NCI-H510A (cell line): Measurements from ENCODE around the gene GREB1L.
"Not testable (repeated sequence)": the region's sequence is repeated elsewhere in the genome, so short reads cannot be mapped to it uniquely, and the experiment has no call there.

Source experiments
- DNase-seq: peaks from one replicate; lab custom pipeline; 2025; lab: John Stamatoyannopoulos, UW

Gene GREB1L

DNA sequence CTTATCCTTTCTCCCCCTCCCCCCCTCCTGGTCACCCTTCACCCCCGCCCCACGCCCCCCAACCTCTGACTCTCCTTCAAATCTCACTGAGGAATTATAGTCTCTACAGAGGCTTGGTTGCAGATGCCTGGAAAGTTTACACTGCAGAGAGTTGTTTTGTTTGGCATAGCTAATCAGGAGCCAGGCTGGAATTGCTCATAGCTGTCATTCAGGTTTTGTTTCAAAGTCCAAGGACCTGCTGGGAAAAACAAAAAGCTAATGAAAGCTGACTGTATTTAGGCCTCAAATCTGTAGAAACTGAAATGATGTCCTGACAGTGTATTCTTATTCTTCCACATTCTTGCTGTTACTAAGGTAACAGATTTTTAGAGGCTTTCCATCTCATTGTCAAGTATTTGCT is 22.6 kb downstream of the GREB1L start:
- no peak for DNase-seq

DNA sequence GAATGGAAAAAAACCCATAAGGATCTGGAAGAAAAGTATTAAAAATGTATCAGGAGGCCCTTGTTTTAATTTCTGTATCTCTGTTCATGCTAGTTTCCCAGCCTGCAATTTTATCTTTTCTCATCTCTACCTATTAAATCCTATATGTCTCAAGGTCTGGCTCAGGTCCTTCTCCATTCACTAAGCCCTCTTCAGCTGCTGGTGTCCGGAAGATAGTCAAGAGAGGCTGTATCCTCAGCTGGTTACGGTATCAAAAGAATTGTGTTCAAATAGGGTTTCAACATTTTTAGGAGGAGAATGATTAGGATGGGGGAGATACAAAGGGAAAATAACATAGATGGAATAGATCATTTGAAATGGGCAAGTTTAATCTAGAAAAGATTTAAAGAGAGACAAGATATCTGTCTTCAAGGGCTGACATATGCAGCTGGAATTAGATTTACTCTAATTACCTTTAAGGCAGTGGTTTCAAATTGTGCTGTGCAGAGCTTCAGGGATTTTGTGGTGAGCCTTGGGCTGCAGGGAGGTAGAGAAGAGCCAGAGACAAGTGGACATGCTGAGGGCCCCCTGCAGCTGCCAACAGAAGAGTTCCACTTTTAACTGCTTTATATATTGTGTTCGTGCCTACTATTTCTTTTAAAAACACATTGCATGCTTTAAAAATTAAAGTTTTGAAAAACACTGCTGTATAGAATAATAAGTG is 24.1 kb downstream of the GREB1L start:
- no peak for DNase-seq

DNA sequence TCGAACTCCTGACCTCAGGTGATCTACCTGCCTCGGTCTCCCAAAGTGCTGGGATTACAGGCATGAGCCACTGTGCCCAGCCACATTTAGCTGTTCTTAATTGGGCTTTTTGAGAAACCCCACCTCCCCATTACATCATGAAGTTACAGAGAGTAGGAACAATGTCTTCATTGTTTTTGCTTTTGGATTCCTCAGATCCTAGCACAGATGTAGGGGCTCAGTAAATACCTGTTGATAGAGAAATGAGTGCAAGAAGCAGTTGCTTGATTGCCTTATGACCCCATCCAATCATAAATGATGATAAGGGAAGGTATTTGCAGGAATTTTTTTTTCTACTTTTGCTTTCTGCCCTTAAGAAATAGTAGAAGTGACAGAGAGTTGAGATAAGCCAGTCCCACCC is 25.4 kb downstream of the GREB1L start:
- no peak for DNase-seq

DNA sequence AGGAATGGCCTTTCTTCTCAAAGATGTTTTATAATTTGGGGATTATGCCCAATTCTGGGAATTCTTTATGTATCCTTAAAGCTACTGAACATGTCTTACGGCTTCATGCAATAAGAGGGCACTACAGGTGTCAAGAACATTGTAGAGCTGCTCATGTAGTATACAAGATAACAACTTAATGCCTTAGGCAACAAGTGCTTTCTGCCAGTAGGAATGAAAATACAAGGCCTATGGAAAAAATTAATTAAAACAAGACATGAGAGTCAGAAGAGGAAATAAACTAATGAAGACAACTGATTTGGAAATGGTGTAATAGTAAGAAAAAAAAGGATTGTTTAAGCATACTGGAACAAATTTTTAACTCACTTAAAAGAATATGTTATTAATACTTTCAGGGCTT is 27.3 kb downstream of the GREB1L start:
- DNase-seq, result no peak

DNA sequence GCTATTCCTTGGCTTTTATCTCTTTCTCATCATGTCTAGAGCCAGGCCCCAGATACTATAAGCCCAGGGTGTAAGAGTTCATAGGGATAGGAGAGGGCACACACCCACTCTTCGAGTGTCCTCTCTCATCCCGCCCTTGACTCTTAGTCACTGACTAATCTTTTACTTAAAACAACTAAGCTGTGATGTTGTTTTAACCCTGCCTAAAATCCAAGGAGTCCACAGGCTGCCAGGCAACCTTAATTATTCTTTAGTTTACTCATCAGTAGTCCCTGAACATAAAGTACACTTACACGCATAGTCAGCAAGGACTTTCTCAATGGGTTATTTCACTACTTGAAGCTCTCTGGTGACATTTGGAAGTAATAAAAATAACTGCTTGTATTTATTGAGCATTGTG is 28.4 kb downstream of the GREB1L start:
- DNase-seq, result no peak

DNA sequence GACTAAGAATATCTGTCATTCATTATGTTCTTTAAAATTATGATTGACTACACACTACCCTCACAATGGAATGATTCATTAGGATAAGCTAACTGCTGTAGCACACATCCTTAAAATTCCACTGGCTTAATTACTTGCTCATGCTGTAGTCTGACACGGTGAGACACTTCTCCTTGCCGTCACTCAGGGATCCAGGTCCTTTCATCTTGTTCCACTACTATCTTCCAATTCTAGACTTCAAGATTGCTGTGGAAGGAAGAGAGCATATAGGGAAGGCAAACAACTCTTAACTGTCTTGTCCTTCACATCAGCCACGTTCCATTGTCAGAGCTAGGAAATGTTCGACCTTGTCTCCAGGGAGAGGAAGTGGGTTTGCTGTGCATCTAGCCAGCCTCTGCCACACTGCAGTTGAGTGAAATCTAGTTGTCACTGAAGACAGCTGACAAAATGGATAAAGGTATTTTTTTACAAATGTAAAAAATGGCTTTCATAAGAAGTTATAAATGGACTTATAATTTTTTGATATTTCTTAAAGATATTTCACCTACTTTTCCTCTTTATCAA is 30.1 kb downstream of the GREB1L start:
- DNase-seq, result no peak

DNA sequence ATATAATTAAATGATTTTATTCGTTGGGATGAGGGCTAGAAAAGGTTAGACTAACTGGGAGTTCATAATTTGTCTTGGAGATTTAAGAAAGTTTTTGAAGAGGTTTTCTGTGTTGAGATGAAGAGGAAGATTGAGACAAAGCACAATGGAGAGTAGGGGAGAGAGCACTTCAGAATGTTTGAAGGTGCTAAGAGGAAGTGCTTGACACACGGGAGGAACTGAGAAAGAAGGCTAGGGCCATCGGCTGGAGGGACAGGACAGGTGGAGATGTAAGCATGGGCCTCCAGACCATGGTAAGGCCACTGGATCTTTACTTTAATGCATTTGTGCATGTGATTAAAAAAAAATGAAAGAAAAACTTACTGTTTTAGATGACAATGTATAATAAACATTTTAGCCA is 31.5 kb downstream of the GREB1L start:
- DNase-seq, result no peak

DNA sequence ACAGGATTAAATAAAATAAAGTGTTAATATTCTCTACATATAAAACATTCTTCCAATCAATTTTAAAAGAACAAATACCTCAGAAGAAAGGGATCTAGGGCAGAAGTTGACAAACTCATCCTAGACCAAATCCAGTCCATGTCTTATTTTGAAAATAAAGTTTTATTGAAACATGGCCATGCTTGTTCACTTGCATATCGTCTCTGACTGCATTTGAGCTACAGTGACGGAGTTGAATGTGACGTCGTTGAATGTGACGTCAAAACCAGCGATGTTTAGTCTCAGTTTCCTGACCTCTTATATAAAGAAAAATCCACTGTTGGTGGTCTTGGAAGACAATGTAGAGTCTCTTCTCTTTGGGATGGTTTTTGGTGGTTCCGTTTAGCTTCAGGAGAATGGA is 33.6 kb downstream of the GREB1L start:
- DNase-seq, result no peak

DNA sequence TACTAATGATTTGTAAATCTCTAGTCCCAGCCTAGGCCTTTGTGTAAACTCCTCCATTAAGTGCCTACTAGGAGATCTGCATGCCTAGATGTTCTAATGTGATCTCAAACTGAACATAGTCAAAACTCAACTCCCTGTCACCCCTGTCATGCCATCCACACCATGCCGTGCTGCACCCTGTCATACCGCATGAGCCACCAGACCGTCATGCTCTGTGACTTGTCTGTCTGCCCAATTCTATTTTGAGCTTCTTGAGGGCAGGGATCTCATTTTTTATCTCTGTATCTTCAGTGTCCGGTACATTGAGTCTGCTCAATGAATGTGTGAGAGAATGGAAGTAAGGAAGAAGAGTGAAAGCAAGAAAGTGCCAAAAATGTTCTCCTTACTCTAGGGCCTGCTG is 35.5 kb downstream of the GREB1L start:
- no peak for DNase-seq

DNA sequence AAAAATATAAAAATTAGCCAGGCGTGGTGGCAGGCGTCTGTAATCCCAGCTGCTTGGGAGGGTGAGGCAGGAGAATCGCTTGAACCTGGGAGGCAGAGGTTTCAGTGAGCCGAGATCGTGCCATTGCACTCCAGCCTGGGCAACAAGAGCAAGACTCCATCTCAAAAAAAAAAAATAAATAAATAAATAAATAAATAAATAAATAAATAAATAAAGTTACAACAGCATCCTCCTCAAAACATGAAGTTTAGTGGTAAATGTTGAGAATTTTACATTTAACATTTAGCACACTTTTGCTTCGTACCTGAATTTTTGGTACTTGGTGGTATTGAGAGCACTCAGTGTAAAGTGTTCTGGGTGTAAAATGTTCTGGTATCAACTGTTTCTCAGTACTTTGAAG is 36.2 kb downstream of the GREB1L start:
- not testable (repeated sequence) for DNase-seq

DNA sequence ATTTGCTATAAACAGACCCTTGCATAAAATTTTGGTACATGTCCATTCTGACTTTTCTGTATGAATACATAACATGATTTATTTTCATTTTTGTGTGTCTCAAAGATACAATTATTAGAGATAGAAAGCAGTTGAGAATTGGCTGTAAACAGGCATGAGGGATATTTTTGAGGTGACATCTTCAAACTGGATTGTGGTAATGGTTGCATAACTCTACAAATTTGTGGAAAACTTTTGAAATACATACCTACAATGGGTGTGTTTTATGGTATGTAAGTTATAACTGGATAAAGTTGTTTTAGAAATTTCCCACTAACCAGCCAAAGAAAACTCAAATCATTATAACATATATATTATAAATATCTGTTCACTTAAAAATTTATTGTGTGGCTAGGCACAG is 39.6 kb downstream of the GREB1L start:
- DNase-seq, result no peak

DNA sequence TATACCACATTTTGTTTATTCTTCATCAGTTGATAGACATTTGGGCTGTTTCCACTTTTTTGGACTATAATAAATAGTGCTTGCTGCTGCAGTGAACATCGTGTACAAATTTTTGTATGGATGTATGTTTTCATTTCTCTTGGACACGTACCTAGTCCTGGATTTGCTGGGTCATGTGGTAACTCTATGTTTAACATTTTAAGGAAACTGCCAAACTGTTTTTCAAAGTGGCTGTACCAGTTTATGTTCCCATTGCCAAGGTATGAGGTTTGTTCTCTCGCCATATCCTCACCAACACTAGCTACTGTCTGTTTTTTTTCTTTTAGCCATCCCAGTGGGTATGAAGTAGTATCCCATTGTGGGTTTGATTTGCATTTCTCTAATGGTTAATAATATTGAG is 42.5 kb downstream of the GREB1L start:
- no peak for DNase-seq

DNA sequence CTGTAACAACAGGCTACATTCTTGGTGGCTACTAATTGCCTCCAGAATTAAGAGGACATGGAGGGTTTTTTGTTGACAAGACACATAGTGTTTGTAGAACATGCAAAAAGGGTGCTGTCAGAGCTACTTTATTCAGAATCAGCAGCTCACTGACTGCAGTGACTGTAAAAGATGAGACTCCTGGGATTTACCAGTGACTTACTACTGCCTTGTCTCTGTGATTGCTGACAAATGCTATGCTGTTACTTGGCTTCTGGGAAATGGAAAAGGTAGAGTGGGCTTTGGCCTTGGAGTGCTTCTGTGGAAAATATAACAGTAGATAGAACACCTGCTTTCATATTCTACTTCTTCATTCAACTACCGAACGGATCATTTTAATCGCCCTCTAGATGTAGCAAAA is 47.8 kb downstream of the GREB1L start:
- DNase-seq, result no peak

DNA sequence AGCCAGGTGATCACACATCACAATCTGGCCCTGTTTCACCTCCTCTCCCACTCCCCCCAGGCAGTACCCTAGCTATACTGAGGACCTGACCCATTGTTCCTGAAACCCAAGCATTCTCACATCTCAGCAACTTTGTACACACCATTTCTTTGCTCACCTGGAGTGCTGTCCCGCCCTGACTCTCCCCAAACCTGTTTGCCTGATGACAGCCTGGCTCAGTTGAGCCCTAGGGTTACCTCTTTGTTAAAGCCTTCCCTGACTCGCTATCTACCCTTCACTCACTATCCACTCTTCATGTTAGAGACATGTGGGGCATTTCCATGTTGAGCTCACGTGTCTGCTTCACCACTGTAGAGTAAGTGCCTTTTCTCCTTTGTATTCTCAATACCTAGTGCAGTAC is 49.1 kb downstream of the GREB1L start:
- DNase-seq, result no peak

DNA sequence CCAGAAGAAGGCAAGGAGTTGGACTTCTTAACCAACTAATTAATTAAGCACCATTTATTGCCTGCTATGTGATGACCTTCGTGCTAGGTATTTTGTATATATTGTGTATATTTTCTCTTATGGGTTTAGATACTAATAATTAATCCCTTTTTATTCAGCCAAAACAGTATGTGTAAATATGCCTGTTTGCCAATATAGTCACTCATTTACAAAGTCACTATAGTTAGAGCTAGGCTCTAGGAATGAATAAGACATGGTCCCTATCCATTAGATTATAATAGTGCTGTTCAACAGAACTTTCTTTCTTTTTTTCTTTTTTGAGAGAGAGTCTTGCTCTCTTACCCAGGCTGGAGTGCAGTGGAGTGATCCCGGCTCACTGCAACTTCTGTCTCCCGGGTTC is 51.4 kb downstream of the GREB1L start:
- DNase-seq, result no peak

DNA sequence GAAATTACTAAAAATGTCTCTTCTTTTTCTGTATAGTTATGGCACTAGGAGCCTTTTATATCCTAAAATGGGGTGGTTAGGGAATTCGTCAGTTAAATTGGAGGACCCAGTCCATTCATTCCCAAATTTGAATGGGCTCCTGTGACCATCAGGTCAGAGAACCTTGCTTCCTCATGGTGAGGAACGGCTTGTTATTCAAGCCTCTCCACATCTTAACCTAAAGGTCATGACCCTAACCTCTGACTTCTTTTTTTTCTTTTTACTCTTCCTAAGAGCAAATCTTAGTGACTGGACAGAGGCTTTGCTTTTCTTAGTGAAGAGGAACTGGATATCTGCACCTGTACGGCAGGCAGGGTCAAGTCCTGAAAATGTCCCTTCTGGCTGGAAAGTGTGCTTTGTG is 53.1 kb downstream of the GREB1L start:
- no peak for DNase-seq

DNA sequence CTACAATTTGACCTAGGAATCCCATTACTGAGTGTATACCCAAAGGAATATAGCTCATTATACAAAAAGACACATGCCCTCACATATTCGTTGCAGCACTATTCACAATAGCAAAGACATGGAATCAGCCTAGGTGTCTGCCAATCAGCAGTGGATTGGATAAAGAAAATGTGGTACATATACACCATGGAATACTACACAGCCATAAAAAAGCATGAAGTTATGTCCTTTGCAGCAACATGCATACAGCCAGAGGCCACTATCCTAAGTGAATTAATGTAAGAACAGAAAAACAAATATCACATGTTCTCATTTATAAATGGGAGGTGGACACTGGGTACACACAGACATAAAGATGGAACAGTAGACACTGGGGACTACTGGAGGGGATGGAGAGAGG is 54.0 kb downstream of the GREB1L start:
- DNase-seq, result no peak

DNA sequence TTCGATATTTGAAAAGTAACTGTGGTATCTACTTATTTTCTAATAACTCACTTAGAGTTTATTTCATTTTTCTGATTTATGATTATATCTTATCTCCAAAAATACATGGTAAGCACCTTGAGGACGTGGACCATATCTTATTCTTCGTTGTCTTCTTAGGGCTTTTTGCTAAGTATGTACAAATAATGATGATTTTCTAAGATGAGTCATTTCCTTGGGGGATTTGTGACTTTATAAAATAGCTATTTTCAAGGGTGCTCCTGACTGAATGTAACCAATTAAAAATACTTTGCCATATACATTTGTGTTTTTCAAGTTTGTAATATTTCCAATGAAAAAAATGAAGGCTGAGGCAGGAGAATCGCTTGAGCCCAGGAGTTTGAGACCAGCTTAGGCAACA is 56.3 kb downstream of the GREB1L start:
- no peak for DNase-seq

DNA sequence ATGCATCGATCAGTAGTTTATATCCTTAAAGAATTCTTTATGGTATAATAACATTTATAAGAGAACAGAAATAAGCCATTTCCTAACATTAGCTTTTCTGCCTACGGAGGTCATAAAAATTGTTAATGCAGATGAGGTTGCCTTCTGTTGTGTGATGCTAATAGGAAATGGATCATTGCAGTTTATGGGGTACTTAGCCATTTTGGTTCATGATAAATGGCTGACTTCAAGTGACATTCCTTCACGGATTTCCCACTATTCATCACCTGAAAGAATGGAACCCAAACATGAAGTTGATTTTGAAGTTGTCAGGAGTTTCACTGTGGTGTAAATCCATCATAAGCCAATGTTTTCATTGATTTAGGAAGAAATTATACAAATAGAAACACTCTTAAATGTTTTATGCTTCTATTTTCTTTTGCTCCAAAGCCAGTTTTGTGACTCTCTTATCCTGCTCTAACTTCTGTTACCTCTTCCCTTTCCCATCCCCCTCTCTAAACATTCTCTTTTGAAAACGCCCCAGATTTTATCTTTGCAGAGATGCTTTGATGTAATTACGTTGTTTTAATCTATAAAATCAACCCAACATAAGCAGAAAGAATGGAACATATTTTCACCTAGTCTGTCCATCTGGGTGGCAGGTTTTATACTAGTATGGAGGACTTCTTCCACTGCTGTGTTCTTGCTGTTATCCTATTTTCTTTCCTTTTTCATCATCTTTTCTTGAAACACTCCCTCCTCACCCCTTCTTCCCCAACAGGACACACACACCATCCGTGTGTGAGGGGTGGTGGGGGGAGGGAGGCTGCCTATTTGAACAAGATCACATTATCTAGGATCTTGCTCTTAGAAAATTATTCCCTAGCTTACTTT is 58.2 kb downstream of the GREB1L start:
- no peak for DNase-seq

DNA sequence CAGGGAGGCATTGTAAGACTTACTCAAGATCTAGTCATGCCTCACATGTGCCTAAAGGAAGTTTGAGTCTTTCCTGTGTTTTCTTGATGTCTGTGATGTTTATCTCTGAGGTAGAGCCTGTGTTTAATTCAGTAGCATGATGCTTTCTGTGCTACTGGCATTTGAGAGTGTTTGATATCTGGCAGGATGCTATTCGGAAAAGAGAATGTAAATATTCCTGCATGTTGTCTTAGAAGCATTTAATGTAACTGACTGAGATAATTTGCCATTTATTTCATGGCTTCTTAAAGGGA is 58.8 kb downstream of the GREB1L start:
- DNase-seq, result no peak

DNA sequence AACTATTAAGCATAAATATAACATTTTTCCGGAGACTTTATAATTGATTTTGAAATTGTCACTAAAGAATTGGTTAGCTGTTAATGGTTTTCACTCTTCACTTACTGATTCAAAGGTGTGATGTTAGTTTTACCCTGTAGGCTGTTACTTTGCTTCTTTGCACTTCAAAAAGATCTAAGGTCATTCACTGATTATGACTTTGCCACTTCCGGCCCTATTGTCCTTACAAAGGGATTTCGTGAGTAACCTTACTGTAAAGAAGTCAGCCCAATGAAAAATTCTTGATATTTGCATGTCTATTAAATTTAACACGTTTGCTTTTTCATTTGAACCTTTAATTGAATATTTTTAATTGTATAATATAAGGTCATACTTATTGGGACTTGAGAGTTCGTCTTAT is 61.4 kb downstream of the GREB1L start:
- DNase-seq, result no peak

DNA sequence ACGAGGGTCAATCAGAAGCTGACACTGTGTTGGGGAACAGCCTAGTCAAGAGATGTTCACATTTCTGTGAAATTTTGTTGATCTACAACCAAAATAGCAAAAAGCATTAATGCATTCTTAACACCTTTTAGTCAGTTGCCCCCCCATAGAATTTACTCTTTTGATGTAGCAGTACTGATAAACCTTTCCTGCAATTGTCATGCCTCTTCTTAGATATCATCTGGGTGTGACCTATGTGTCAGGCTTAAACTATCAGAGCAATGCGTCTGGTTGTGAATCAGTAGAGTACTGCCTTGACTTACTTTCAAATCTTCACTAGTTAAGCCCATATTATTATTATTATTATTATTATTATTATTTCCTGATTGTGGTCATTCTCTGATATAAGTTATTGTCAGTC is 61.9 kb downstream of the GREB1L start:
- no peak for DNase-seq

DNA sequence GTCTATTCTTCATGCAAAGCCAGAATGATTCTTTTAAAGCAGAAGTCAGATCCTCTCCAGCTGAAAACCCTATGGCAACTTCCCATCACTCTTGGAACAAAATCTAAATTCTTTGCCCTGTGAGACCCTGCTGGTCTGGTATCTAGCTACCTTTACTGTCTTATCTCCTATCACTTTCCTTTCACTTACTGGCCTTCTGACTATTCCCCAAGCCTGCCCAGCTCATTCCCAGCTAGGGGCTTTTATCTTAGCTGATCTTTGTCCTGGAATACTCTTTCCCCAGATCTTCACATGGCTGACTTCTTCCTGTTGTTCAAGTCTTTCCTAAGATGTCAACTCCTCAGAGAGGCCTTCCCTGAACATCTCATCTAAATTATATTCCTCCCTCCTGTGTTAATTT is 63.6 kb downstream of the GREB1L start:
- DNase-seq, result no peak

DNA sequence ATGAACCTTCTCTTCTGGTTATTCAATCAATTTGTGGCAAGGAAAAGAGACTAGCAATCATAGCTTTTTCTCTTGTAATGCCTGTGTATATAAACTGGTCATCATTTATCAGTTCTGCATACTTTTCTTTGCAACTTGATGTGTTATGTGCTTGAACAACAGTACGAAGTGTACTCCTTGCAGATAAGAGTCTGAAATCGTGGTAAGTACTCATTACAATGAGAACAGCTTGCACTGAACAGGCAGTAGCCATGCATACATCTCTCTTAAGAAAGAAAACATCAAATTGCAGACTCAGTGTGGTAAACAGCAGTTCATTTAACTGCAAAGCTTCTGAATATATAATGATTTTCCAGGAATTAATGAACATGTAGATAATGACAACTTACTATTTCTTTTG is 64.3 kb downstream of the GREB1L start:
- DNase-seq, result no peak
